IMR-90 (cell line): ENCODE results near the gene FTO.

Experiments
- ELK1 ChIP-seq: fragments of 150-350 bp; IDR thresholded peaks from 2 replicates; pipeline ENCODE4 v1.6.1; 2016; ENCODE audit warnings: low read depth, mild to moderate bottlenecking, low read length, moderate library complexity, borderline replicate concordance
- MAZ ChIP-seq: IDR thresholded peaks from 2 replicates; pipeline ENCODE4 v1.6.1; 2012; ENCODE audit warnings: low read depth, mild to moderate bottlenecking, low read length, improper control_type of control experiment, moderate library complexity, borderline replicate concordance
- TF ChIP-seq, protein P1 (sequence below): conservative IDR thresholded peaks from 2 replicates; pipeline ENCODE4 v1.5.1; 2012; ENCODE audit warnings: mild to moderate bottlenecking, low read depth, low read length, improper control_type of control experiment

DNA sequence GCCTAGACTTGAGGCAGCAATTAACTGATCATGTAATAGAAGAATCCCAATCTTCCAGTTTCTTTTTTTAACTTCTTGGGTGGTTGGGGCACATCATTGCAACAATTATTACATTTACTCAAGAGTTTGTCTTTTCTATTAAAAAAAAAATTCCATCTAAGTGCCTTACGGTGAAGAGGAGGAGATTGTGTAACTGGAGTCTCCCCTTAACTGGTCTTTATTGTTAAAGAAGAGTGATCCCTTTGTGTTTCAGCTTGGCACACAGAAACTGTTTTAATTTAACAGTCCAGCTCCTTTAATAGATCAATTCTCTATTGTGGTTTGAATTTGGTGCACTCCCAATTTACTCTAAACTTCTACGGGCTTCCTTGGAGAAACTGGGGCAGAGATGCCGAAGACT, 75.2 kb downstream of the FTO start:
- TF ChIP-seq ELK1 (no peak), MAZ (no peak)
- TF ChIP-seq, protein P1, sequence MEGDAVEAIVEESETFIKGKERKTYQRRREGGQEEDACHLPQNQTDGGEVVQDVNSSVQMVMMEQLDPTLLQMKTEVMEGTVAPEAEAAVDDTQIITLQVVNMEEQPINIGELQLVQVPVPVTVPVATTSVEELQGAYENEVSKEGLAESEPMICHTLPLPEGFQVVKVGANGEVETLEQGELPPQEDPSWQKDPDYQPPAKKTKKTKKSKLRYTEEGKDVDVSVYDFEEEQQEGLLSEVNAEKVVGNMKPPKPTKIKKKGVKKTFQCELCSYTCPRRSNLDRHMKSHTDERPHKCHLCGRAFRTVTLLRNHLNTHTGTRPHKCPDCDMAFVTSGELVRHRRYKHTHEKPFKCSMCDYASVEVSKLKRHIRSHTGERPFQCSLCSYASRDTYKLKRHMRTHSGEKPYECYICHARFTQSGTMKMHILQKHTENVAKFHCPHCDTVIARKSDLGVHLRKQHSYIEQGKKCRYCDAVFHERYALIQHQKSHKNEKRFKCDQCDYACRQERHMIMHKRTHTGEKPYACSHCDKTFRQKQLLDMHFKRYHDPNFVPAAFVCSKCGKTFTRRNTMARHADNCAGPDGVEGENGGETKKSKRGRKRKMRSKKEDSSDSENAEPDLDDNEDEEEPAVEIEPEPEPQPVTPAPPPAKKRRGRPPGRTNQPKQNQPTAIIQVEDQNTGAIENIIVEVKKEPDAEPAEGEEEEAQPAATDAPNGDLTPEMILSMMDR = no peak
